ENCODE results near the gene MNX1.

DNA sequence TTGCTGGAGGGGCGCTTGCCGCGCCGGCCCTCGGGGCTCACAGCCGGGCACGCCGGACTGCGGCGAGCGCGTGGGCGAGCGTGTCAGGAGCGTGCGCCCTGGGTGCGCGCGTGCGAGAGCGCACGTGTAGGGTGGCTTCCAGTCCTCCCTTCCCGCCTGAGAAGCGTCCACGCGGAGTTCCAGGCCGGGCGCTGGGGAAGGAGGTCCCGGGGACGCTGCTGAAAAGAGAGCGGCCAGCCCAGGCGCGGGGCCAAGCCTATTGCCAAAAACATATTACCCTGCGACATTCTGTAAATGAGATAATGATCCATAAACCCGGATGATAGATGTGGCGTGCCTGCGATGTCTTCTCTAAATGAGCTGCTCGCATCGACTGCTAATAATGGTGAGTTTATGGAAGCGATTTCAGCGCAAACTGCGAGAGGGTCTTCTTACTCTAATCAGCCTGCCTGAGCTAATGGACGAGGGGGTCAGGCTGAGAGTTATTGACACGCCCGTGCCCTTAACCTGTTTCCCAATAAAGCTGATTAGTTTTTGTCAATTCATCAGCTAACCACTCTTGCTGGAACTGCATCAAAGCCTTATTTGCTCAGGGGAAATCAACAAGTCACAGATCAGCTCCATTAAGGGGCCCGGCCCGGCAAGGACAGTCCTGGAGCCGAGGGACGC, 8.0 kb upstream of the MNX1 start:
- TF ChIP-seq, protein P1, sequence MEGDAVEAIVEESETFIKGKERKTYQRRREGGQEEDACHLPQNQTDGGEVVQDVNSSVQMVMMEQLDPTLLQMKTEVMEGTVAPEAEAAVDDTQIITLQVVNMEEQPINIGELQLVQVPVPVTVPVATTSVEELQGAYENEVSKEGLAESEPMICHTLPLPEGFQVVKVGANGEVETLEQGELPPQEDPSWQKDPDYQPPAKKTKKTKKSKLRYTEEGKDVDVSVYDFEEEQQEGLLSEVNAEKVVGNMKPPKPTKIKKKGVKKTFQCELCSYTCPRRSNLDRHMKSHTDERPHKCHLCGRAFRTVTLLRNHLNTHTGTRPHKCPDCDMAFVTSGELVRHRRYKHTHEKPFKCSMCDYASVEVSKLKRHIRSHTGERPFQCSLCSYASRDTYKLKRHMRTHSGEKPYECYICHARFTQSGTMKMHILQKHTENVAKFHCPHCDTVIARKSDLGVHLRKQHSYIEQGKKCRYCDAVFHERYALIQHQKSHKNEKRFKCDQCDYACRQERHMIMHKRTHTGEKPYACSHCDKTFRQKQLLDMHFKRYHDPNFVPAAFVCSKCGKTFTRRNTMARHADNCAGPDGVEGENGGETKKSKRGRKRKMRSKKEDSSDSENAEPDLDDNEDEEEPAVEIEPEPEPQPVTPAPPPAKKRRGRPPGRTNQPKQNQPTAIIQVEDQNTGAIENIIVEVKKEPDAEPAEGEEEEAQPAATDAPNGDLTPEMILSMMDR (IDR thresholded peaks at IDR 0.05; ENCODE audit: low read depth, low read length, poor library complexity, severe bottlenecking) = no peak
- TF ChIP-seq EZH2phosphoT487 (IDR thresholded peaks at IDR 0.05; ENCODE audit: borderline replicate concordance, low read length) = no peak
